CD4-positive, alpha-beta T cell (primary cell): ENCODE results near the gene CYS1. TPM values are rescaled to one million over a fixed set of nuclear protein-coding genes. Genes with fewer than 3 reads are reported as not detected.

ENCODE experiments used
- ATAC-seq: fragments of 200-7000 bp; cut with Tn5 transposase; one replicate; pipeline ENCODE4 v1.10.0; 2022; ENCODE audit warnings: mild to moderate bottlenecking; ENCODE audit not compliant: poor library complexity
- CTCF ChIA-PET: fragments of 350-600 bp; sonication (Branson Sonifier 250); formaldehyde crosslinking; loops from one replicate; lab custom pipeline; 2021; ENCODE audit warnings: antibody characterized with exemption, inconsistent platforms; lab: Charles Lee
- POLR2A ChIA-PET: fragments of 350-600 bp; sonication (Branson Sonifier 250); formaldehyde crosslinking; loops from one replicate; lab custom pipeline; 2021; ENCODE audit warnings: antibody characterized with exemption, inconsistent platforms; lab: Charles Lee
- DNase-seq, 14 experiments: peaks; one replicate each; pipeline ENCODE4 v3.0.0-alpha.2; 2013 to 2020; ENCODE audit warnings: mixed read lengths in 2 of 14
- H3K27ac ChIP-seq, 2 donors: one replicate each; pipeline versions ENCODE4 v1.5.1 to v1.7.0; 2013; ENCODE audit warnings: low read length in 2 of 2, low read depth in 1 of 2, mild to moderate bottlenecking in 1 of 2
- H3K27me3 ChIP-seq, 2 experiments: 1 replicate in 1 of 2; 2 replicates in 1 of 2; pipeline versions ENCODE4 v1.6.1 to v1.7.0; 2013; ENCODE audit warnings: low read length in 2 of 2, control low read depth in 1 of 2, mild to moderate bottlenecking in 1 of 2, moderate library complexity in 1 of 2; ENCODE audit not compliant: insufficient read depth in 2 of 2, control insufficient read depth in 1 of 2
- H3K36me3 ChIP-seq: one replicate; pipeline ENCODE4 v1.6.1; 2013; ENCODE audit warnings: low read length, control low read depth; ENCODE audit not compliant: insufficient read depth
- H3K4me1 ChIP-seq: one replicate; pipeline ENCODE4 v1.6.1; 2013; ENCODE audit warnings: low read length, control low read depth; ENCODE audit not compliant: insufficient read depth
- H3K4me3 ChIP-seq: one replicate; pipeline ENCODE4 v1.5.1; 2013; ENCODE audit warnings: mild to moderate bottlenecking, low read length, moderate library complexity
- H3K9me3 ChIP-seq, 2 experiments: 1 replicate in 1 of 2; 2 replicates in 1 of 2; pipeline versions ENCODE4 v1.6.1 to v1.7.0; 2013; ENCODE audit warnings: low read length in 2 of 2, mild to moderate bottlenecking in 2 of 2, control low read depth in 1 of 2, moderate library complexity in 1 of 2; ENCODE audit not compliant: control insufficient read depth in 1 of 2, insufficient read depth in 1 of 2
- H3K27ac Mint-ChIP-seq: one replicate; pipeline ENCODE4 v1.8.0; 2020; ENCODE audit warnings: mixed read lengths
- H3K27me3 Mint-ChIP-seq: one replicate; pipeline ENCODE4 v1.8.0; 2021; ENCODE audit warnings: mixed read lengths
- H3K36me3 Mint-ChIP-seq: one replicate; pipeline ENCODE4 v1.8.0; 2021; ENCODE audit warnings: low read depth, mixed read lengths
- H3K4me1 Mint-ChIP-seq: one replicate; pipeline ENCODE4 v1.8.0; 2021; ENCODE audit warnings: low read depth, mixed read lengths
- H3K4me3 Mint-ChIP-seq: one replicate; pipeline ENCODE4 v1.8.0; 2020; ENCODE audit warnings: mild to moderate bottlenecking, mixed read lengths
- H3K9me3 Mint-ChIP-seq: one replicate; pipeline ENCODE4 v1.8.0; 2020; ENCODE audit warnings: mixed read lengths
- CTCF ChIP-seq: fragments of 200-600 bp; IDR thresholded peaks from one replicate; pipeline ENCODE4 v1.8.0; 2022; ENCODE audit warnings: antibody characterized with exemption, mild to moderate bottlenecking
- intact Hi-C, 2 experiments: fragments of 100-400 bp; cut with DNase I in 1 of 2; cut with micrococcal nuclease in 1 of 2; formaldehyde crosslinking; loops; one replicate each; pipeline versions ENCODE4 v1.15.1 to v1.9.0; 2023 to 2025; cut with DNase I, micrococcal nuclease
- total RNA-seq, 174 experiments: library from RNA in 2 of 174; stranded (reverse) in 2 of 174; gene quantifications; one replicate each; pipeline ENCODE4 v1.2.3 and lab custom pipeline; 2021 to 2026

CYS1 gene
- total RNA-seq, 2 experiments from 2014 or later, result not detected

- peaks cover 7% of the 10 kb centered on the region for H3K36me3 Mint-ChIP-seq
- H3K4me3 Mint-ChIP-seq, result no peak overlapping the region
- no peak for TF ChIP-seq CTCF
- no peaks in the 10 kb centered on the region for H3K27me3 Mint-ChIP-seq
- H3K27ac Mint-ChIP-seq, result no peak overlapping the region
- H3K27me3 ChIP-seq, result no peaks in the 10 kb centered on the region
- no peaks in the 10 kb centered on the region for H3K9me3 Mint-ChIP-seq
- H3K4me1 Mint-ChIP-seq, result peaks cover 15% of the 10 kb centered on the region
- H3K36me3 ChIP-seq, result no peaks in the 10 kb centered on the region
- ChIA-PET POLR2A (no interaction called here), CTCF (interaction anchor here (1.5 kb wide), 1 partner anchor 56 kb away, joined by 6 read pairs; no protein-coding TSS in a partner anchor)
- ATAC-seq, result no peak
- peaks cover 33% of the 10 kb centered on the region for H3K4me1 ChIP-seq
- no peak overlapping the region for H3K27ac ChIP-seq
- H3K4me3 ChIP-seq, result no peak overlapping the region
- H3K9me3 ChIP-seq, result no peaks in the 10 kb centered on the region
- DNase-seq, result no peak
- intact Hi-C loops, result loop anchor here in 1 of 2 experiments (10.0 kb wide), 5 partner anchors 405 to 1035 kb away; partner anchors contain the start of genes ADAM17, CPSF3, IAH1 and ITGB1BP1
Measured at GRCh38 chr2:10039658-10040410, 40.4 kb downstream of the CYS1 start.

- ATAC-seq (no peak), DNase-seq (no peak)
- ChIA-PET POLR2A (no interaction called here), CTCF (interaction anchor here (1.5 to 4.7 kb wide), 2 partner anchors 10 to 55 kb away, joined by 6 to 22 read pairs; no protein-coding TSS in a partner anchor)
- Histone ChIP-seq H3K4me3 (no peak overlapping the region), H3K27me3 (no peaks in the 10 kb centered on the region), H3K4me1 (peaks cover 27% of the 10 kb centered on the region), H3K36me3 (no peaks in the 10 kb centered on the region), H3K9me3 (no peaks in the 10 kb centered on the region), H3K27ac (no peak overlapping the region)
- intact Hi-C loops, result no loop called here
- H3K4me1 Mint-ChIP-seq, result peaks cover 8% of the 10 kb centered on the region
- TF ChIP-seq CTCF, result no peak
- H3K4me3 Mint-ChIP-seq, result no peak overlapping the region
- no peaks in the 10 kb centered on the region for H3K36me3 Mint-ChIP-seq
- H3K9me3 Mint-ChIP-seq, result no peaks in the 10 kb centered on the region
- H3K27ac Mint-ChIP-seq, result no peak overlapping the region
- no peaks in the 10 kb centered on the region for H3K27me3 Mint-ChIP-seq
Measured at GRCh38 chr2:10038716-10039115, 41.5 kb downstream of the CYS1 start.

DNA sequence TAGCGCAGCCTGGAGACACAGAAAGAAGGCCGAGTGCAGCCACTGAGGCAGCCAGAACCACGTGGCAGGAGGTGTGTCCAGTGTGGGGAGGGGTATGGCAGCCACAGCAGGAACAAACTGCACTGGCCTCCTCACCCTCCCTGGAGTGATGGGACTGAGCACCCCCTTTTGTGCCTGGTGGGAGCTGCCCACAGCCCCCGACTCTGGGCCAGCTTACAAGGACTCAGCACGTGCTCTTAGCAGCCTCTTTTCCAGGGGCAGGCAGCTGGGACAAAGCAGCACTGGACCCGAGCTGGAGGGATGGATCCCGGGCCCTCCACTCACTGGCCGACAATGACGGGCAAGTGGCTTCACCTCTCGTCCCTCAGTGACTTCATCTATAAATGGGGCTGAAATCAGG is 42.1 kb downstream of the CYS1 start:
- Histone ChIP-seq H3K4me3 (no peak overlapping the region), H3K4me1 (peaks cover 31% of the 10 kb centered on the region), H3K27me3 (no peaks in the 10 kb centered on the region), H3K9me3 (no peaks in the 10 kb centered on the region), H3K27ac (no peak overlapping the region), H3K36me3 (no peaks in the 10 kb centered on the region)
- POLR2A ChIA-PET, result no interaction called here
- no peak overlapping the region for H3K27ac Mint-ChIP-seq
- DNase-seq, result no peak
- intact Hi-C loops, result no loop called here
- CTCF ChIA-PET, result interaction anchor here (1.5 to 4.7 kb wide), 2 partner anchors 11 to 54 kb away, joined by 6 to 22 read pairs; no protein-coding TSS in a partner anchor
- TF ChIP-seq CTCF, result no peak
- H3K27me3 Mint-ChIP-seq, result no peaks in the 10 kb centered on the region
- H3K9me3 Mint-ChIP-seq, result no peaks in the 10 kb centered on the region
- H3K4me1 Mint-ChIP-seq, result peaks cover 8% of the 10 kb centered on the region
- ATAC-seq, result no peak
- no peaks in the 10 kb centered on the region for H3K36me3 Mint-ChIP-seq
- no peak overlapping the region for H3K4me3 Mint-ChIP-seq
